Kidney epithelial cell (primary cell): Measurements from ENCODE around the gene LAMB4. TPM values are rescaled to one million over a fixed set of nuclear protein-coding genes. Genes with fewer than 3 reads are reported as not detected.

Experiments used
- DNase-seq: peaks from one replicate; pipeline ENCODE4 v3.0.0-alpha.2; 2010; ENCODE audit warnings: low read depth
- H3K27me3 ChIP-seq: 2 replicates; pipeline ENCODE4 v1.6.0; 2011; ENCODE audit warnings: low read length; ENCODE audit not compliant: control insufficient read depth, insufficient read depth
- H3K36me3 ChIP-seq: 2 replicates; pipeline ENCODE4 v1.5.1; 2011; ENCODE audit warnings: low read length; ENCODE audit not compliant: control insufficient read depth, insufficient read depth
- H3K4me3 ChIP-seq: 2 replicates; pipeline ENCODE4 v1.5.1; 2011; ENCODE audit warnings: low read depth, mild to moderate bottlenecking, control low read depth, low read length
- total RNA-seq: library from RNA; depleted of rRNA; stranded (reverse); fragments of >200 nt; gene quantifications from 2 replicates; pipeline ENCODE4 v1.2.3, GENCODE V29; 2015
- TF ChIP-seq, protein P1 (sequence below): IDR thresholded peaks from 2 replicates; pipeline ENCODE4 v1.5.1; 2011; ENCODE audit warnings: mild to moderate bottlenecking, moderate library complexity, low read length, control low read depth, inconsistent platforms; ENCODE audit not compliant: insufficient read depth, poor library complexity, severe bottlenecking

The LAMB4 gene
- total RNA-seq, 1 donor from 2014 or later: not detected

DNA sequence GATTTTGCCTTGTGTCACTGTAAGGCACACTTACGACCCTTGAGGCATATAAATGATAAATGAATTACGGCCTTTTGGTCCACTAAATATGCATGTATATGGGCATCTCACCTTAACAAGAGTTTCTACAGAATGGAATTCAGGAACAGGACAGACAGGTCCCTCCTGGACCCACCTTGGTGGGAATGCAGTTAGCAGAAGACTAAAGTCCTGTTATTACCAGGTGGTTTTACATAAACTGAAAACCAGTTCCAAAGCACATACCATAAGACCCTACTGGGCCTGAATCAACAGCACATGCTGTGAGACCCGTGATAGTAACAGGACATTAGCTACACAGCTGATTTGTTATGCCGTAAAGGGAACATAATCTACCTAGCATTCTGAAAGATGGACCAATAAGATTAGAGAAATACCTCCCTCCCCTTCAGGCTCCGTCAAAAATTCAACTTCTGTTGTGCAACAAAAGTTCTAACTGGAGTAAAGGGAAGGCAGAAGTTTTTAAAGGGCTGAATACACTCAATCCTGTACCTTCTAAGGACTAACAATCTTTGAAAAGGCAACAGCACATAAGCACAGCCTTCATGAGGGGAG lies 151.2 kb downstream of the LAMB4 start:
- H3K36me3 ChIP-seq: peaks cover 14% of the 10 kb centered on the region
- H3K27me3 ChIP-seq: no peaks in the 10 kb centered on the region
- TF ChIP-seq, protein P1, sequence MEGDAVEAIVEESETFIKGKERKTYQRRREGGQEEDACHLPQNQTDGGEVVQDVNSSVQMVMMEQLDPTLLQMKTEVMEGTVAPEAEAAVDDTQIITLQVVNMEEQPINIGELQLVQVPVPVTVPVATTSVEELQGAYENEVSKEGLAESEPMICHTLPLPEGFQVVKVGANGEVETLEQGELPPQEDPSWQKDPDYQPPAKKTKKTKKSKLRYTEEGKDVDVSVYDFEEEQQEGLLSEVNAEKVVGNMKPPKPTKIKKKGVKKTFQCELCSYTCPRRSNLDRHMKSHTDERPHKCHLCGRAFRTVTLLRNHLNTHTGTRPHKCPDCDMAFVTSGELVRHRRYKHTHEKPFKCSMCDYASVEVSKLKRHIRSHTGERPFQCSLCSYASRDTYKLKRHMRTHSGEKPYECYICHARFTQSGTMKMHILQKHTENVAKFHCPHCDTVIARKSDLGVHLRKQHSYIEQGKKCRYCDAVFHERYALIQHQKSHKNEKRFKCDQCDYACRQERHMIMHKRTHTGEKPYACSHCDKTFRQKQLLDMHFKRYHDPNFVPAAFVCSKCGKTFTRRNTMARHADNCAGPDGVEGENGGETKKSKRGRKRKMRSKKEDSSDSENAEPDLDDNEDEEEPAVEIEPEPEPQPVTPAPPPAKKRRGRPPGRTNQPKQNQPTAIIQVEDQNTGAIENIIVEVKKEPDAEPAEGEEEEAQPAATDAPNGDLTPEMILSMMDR: no peak
- DNase-seq: no peak
- no peak overlapping the region for H3K4me3 ChIP-seq

GRCh38 chr7:107977048-107977447 lies 153.1 kb downstream of the LAMB4 start:
- DNase-seq: no peak
- TF ChIP-seq, protein P1: no peak
- Histone ChIP-seq H3K27me3 (no peaks in the 10 kb centered on the region), H3K4me3 (no peak overlapping the region), H3K36me3 (peaks cover 16% of the 10 kb centered on the region)

DNA sequence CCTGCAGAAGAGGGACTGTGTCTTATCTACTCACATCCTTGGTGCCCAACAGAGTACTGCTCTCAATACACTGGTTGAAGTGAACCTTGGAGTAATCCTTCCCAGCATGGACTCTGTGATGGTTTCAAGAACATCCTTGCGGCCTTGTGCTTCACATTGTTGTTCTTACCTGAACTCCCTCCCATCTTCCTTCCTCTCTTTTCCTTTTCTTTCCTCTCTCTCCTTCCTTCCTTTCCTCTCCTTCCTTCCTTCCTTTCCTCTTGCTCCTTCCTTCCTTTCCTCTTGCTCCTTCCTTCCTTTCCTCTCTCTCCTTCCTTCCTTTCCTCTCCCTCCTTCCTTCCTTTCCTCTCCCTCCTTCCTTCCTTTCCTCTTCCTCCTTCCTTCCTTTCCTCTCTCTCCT lies 153.5 kb downstream of the LAMB4 start:
- Histone ChIP-seq H3K27me3 (no peaks in the 10 kb centered on the region), H3K4me3 (no peak overlapping the region), H3K36me3 (peaks cover 17% of the 10 kb centered on the region)
- DNase-seq: no peak
- TF ChIP-seq, protein P1: no peak

GRCh38 chr7:107975394-107976013 lies 154.7 kb downstream of the LAMB4 start:
- H3K4me3 ChIP-seq: no peak overlapping the region
- TF ChIP-seq, protein P1: no peak
- H3K36me3 ChIP-seq: peaks cover 17% of the 10 kb centered on the region
- no peak for DNase-seq
- H3K27me3 ChIP-seq: no peaks in the 10 kb centered on the region

DNA sequence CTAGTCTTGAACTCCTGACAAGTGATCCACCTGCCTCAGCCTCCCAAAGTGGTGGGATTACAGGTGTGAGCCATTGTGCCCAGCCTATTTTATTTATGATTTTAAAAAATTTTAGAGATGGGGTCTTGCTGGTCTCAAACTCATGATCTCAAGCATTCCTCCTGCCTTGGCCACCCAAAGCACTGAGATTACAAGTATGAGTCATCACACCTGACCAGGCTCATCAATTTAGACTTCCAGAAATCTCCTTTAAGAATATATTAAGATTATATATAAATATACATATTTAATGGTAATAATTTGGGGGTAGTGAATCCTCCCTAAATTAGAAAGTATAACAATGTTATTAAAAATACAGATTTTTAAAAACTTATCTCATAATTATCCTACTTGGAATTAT lies 156.3 kb downstream of the LAMB4 start:
- peaks cover 14% of the 10 kb centered on the region for H3K36me3 ChIP-seq

More for the DNA sequence above, 156.3 kb downstream of the LAMB4 start:
- no peak for DNase-seq
- H3K27me3 ChIP-seq: no peaks in the 10 kb centered on the region
- no peak overlapping the region for H3K4me3 ChIP-seq
- TF ChIP-seq, protein P1: no peak

Other genes with a start within 250 kb of the LAMB4 start
- 42.6 and 68.8 TPM in 2 replicates for gene DLD, start 239.2 kb downstream of the LAMB4 start, total RNA-seq
- gene LAMB1, start 127.2 kb downstream of the LAMB4 start, total RNA-seq: 245 and 264 TPM in 2 replicates